Transverse colon (tissue), 4 donors: ENCODE data around the gene RNF169.

ENCODE experiments used
- CTCF ChIP-seq, 5 experiments: fragments of 200-600 bp in 3 of 5; fragments of 450-650 bp in 2 of 5; sonication (generic) in 3 of 5; IDR thresholded peaks; 1 replicate in 2 of 5; 2 replicates in 3 of 5; pipeline ENCODE4 v1.5.1; 2016 to 2017; ENCODE audit warnings: antibody characterized with exemption in 5 of 5, inconsistent platforms in 3 of 5, mild to moderate bottlenecking in 2 of 5, moderate library complexity in 1 of 5
- POLR2A ChIP-seq: fragments of 450-650 bp; IDR thresholded peaks from one replicate; pipeline ENCODE4 v1.6.1; 2016; ENCODE audit warnings: antibody characterized with exemption, mild to moderate bottlenecking, moderate library complexity
- POLR2AphosphoS5 ChIP-seq, 3 donors: sonication (generic); formaldehyde crosslinking; IDR thresholded peaks; one replicate each; pipeline ENCODE4 v1.6.1; 2016; ENCODE audit warnings: antibody characterized with exemption in 3 of 3

GRCh38 chr11:74845978-74846517, 97.4 kb downstream of the RNF169 start:
- TF ChIP-seq CTCF (IDR thresholded peaks at IDR 0.05) (no peak), POLR2A (no peak), POLR2AphosphoS5 (IDR thresholded peaks at IDR 0.05) (no peak)
